Adrenal gland (tissue), 12 donors: ENCODE results near the gene RAB11B. TPM values are rescaled to one million over a fixed set of nuclear protein-coding genes. Genes with fewer than 3 reads are reported as not detected.
"Not testable (repeated sequence)": the region's sequence is repeated elsewhere in the genome, so short reads cannot be mapped to it uniquely, and the experiment has no call there.

ENCODE experiments used
- DNase-seq, 7 donors: peaks; one replicate each; pipeline ENCODE4 v3.0.0-alpha.2; 2019 to 2020
- H3K27ac ChIP-seq, 5 donors: fragments of 200-600 bp; sonication (generic) in 4 of 5; 1 replicate in 3 of 5; 2 replicates in 2 of 5; pipeline versions ENCODE4 v1.5.1 to v1.8.0; 2016 to 2020; ENCODE audit warnings: mild to moderate bottlenecking in 1 of 5
- H3K27me3 ChIP-seq: fragments of 200-600 bp; 2 replicates; pipeline ENCODE4 v1.8.0; 2021
- H3K36me3 ChIP-seq, 2 donors: fragments of 200-600 bp; replicated peaks in 1 of 2; 1 replicate in 1 of 2; 2 replicates in 1 of 2; pipeline versions ENCODE4 v1.5.1 to v1.8.0; 2018 to 2022
- H3K4me1 ChIP-seq, 2 donors: fragments of 200-600 bp; replicated peaks in 1 of 2; 1 replicate in 1 of 2; 2 replicates in 1 of 2; pipeline versions ENCODE4 v1.5.1 to v1.8.0; 2018 to 2021
- H3K4me3 ChIP-seq, 4 donors: fragments of 200-600 bp; sonication (generic) in 3 of 4; one replicate each; pipeline ENCODE4 v1.5.1; 2016 to 2018
- H3K9me3 ChIP-seq, 3 donors: fragments of 200-600 bp; sonication (generic) in 1 of 3; replicated peaks in 1 of 3; 1 replicate in 2 of 3; 2 replicates in 1 of 3; pipeline versions ENCODE4 v1.5.1 to v1.8.0; 2016 to 2021
- CTCF ChIP-seq, 6 experiments: fragments of 450-650 bp in 4 of 6; fragments of 200-600 bp in 2 of 6; sonication (generic) in 1 of 6; IDR thresholded peaks; 1 replicate in 5 of 6; 2 replicates in 1 of 6; pipeline versions ENCODE4 v1.5.1 to v1.8.0; 2016 to 2021; ENCODE audit warnings: antibody characterized with exemption in 6 of 6, mild to moderate bottlenecking in 2 of 6, moderate library complexity in 1 of 6
- POLR2A ChIP-seq, 2 donors: fragments of 450-650 bp; IDR thresholded peaks; one replicate each; pipeline ENCODE4 v1.6.1; 2017; ENCODE audit warnings: antibody characterized with exemption in 2 of 2, mild to moderate bottlenecking in 2 of 2, moderate library complexity in 1 of 2
- WGBS, 4 donors: extraction: QIAGEN DNeasy Blood & Tissue Kit in 2 of 4; methylation state at CpG; one replicate each; pipeline versions ENCODE4 v1.1.5 to v1.1.7; 2013 to 2017; 5-methylcytosine and 5-hydroxymethylcytosine counted together
- intact Hi-C, 2 donors: fragments of 100-400 bp; cut with DNase I; formaldehyde crosslinking; loops; one replicate each; pipeline versions ENCODE4 v1.14.1 to v1.15.0; 2022 to 2023
- polyA plus RNA-seq, 3 donors: library from polyadenylated mRNA; stranded (reverse); fragments of 200-250 nt in 2 of 3; fragments of 350-450 nt in 1 of 3; fragmentation: Illumina TruSeq in 1 of 3; extraction: RNeasy Lipid Tissue Mini Kit (QIAGEN cat#74804) in 1 of 3; gene quantifications; one replicate each; pipeline ENCODE4 v1.2.3, GENCODE V29; 2013 to 2014
- total RNA-seq, 9 donors: library from RNA; depleted of rRNA in 4 of 9; stranded (reverse); fragments of >200 nt in 4 of 9; fragments of 120-200 nt in 1 of 9; fragmentation: NEBNext Ultra II Directional in 1 of 9; extraction: Animal tissue kit (Norgen Biotek cat#: 25700) in 1 of 9; gene quantifications; one replicate each; pipeline versions ENCODE4 v1.1.0 to v1.2.4, GENCODE V29; 2013 to 2023
- donor health status: healthy with polysubstance abuse.
- donor health status: Bipolar disorder and iron deficiency.
- donor health status: DM: yes; HTN: yes; CAD: no.
- donor health status: DM: no; HTN: no; CAD: no.
- donor health status: DM: no; HTN: no; CAD: no.
- donor health status: DM: yes; HTN: yes; CAD: no.

Gene RAB11B
- total and polyA plus RNA-seq, 12 donors = 10.7 to 155 (median 72.2) TPM

DNA sequence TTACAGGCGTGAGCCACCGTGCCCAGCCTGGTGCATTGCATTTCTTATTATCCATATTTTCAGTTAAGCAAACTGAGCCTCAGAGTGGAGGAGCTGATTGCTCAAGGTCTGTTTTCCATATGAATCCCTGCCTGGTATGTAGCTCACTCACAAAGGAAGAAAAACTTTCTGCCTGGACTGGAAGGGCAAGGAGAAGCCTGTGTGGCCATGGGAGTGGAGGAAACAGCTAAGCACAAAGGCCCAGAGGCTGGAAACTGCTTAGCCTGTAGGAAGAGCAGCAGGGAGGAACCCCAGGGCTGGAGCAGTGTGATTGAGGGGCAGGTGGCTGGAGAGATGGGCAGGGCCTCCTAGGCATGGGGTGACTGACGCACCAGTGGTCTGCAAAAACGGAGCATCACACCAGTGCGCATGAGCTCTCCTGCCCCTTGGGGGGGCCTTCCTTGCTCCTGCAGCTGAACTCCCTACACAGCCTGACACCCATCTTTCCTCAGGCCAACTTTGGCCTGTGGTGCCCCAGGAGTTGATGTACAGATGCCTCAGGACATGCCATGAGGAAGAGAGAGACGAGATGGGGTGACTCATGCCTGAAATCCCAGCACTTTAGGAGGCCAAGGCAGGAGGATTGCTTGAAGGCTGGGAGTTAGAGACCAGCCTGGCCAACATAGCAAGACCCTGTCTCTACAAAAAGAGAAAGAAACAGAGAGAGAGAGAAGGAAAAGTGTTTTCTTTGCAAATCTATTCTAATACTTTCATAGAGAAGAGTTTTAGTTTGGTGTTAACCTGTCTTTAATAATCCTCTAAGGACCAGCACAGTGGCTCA, 51.8 kb downstream of the RAB11B start:
- no peak overlapping the region for H3K4me3 ChIP-seq
- H3K9me3 ChIP-seq = no peaks in the 10 kb centered on the region
- DNase-seq = peak in 1 of 7 donors; percentile 11
- no peaks in the 10 kb centered on the region for H3K27me3 ChIP-seq
- no peak overlapping the region for H3K27ac ChIP-seq
- intact Hi-C loops = no loop called here
- H3K36me3 ChIP-seq = peaks cover 0 to 6% of the 10 kb centered on the region in 2 donors
- 86 to 91% (median 87%) methylated on average over 5 to 6 of the region's 6 CpGs for WGBS, 4 donors
- no peak for TF ChIP-seq CTCF (IDR thresholded peaks at IDR 0.05)
- no peak for TF ChIP-seq POLR2A (IDR thresholded peaks at IDR 0.05)
- H3K4me1 ChIP-seq = peaks cover 12 to 13% of the 10 kb centered on the region in 2 donors

- DNase-seq, intact Hi-C loops, H3K27me3 ChIP-seq, H3K9me3 ChIP-seq: not testable (repeated sequence)
- Histone ChIP-seq H3K4me1 (peaks cover 12 to 36% of the 10 kb centered on the region in 2 donors), H3K4me3 (peak overlapping the region in 2 of 4 donors; percentile 93 to 98), H3K27ac (peak overlapping the region; percentile 49 to 100 (median 94)), H3K36me3 (peaks cover 0 to 17% of the 10 kb centered on the region in 2 donors)
- 24 to 31% (median 29%) methylated on average over 32 of the region's 32 CpGs for WGBS, 4 donors
These were observed 54.0 kb downstream of the RAB11B start for GRCh38 chr19:8444140-8444676.

DNA sequence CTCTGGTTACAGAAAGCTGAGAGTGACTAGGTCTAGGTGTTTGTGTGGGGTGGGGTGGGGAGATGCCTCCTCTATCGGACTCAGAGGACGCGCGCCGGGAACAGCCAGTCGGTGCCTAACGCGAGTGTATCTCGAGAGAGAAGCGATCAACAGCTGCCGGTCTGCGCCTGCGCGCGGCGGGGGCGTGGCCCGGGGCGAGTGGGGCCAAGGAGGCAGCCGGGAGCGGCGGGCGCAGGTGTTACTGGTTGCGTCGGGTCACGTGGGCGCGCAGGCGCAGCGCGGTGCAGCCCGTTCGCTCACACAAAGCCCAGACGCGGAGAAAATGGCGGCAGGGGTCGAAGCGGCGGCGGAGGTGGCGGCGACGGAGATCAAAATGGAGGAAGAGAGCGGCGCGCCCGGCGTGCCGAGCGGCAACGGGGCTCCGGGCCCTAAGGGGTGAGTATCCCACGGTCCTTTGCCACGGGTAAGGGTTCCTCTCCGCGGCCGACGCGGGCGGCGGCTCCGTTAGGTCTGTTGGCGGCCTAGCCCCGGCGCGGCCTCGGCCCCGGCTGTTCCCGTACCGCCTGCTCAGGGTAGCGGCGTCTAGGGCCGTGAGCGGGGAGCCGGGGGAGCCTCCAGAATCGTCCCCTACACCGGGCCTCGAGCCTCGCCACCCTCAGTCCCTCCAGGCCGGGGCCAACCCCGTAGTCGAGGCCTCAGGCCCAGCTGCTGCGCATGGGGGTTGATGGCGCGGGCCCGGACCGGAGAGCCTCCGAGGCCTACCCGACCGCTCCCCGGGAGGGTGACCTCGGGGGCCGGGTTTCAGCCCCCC, 54.7 kb downstream of the RAB11B start, which contains the start of gene HNRNPM:
HNRNPM (plus strand) TSS at position 299 of the 811 bp plus-strand sequence; CDS start at position 323, 24 bp downstream.
- Histone ChIP-seq H3K27ac (peak within 1 kb of the TSS; percentile 90 to 100 (median 94)), H3K9me3 (no peaks in the 10 kb centered on the region), H3K4me3 (peak within 1 kb of the TSS; percentile 69 to 98 (median 92)), H3K36me3 (peaks cover 0 to 17% of the 10 kb centered on the region in 2 donors), H3K27me3 (no peaks in the 10 kb centered on the region), H3K4me1 (peaks cover 14 to 40% of the 10 kb centered on the region in 2 donors)
- 0 to 4% (median 1%) methylated on average over 13 to 93 of the region's 93 CpGs for WGBS, 4 donors
- intact Hi-C loops = no loop called here
- TF ChIP-seq POLR2A (IDR thresholded peaks at IDR 0.05) = peak; percentile 93 to 98
- no peak for TF ChIP-seq CTCF (IDR thresholded peaks at IDR 0.05)
- DNase-seq = peak; percentile 99 to 100 (median 99)

DNA sequence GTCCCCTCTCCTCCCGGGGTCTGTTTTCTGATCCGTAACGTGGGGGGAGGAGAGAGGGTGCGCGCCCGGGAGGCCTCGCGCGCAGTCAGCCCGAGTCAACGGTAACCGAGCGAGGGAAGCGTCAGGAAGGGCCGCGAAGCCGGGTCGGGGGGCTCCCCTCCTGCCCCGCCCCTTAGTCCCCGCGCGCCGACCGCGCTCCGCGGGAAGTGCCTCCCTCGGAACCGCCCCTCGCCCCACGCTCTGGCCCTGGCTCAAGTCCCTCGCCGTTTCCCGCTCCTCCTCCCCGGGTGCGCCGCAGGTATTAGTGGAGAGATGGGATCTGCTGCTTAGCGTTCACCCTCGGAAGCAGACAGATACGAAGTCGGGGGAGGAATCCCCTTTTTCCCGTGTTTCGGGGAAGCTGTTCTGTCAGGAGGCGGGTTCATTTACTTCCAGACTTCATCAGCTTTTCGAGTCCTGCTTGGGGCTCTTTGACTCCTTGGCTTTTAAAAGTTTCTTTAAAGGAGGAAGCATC, 55.4 kb downstream of the RAB11B start:
- intact Hi-C loops = no loop called here
- WGBS, 4 donors = 0 to 1% (median 0%) methylated on average over 2 to 45 of the region's 45 CpGs
- TF ChIP-seq CTCF (IDR thresholded peaks at IDR 0.05) (no peak), POLR2A (IDR thresholded peaks at IDR 0.05) (no peak)

More for the DNA sequence above, 55.4 kb downstream of the RAB11B start:
- peaks cover 21 to 46% of the 10 kb centered on the region in 2 donors for H3K4me1 ChIP-seq
- DNase-seq = peak; percentile 55 to 73 (median 60)
- peak overlapping the region; percentile 90 to 100 (median 94) for H3K27ac ChIP-seq
- no peaks in the 10 kb centered on the region for H3K9me3 ChIP-seq
- peak overlapping the region; percentile 69 to 98 (median 92) for H3K4me3 ChIP-seq
- H3K27me3 ChIP-seq = no peaks in the 10 kb centered on the region
- H3K36me3 ChIP-seq = peaks cover 0 to 17% of the 10 kb centered on the region in 2 donors
